Prostate gland (tissue), 2 donors: Measurements from ENCODE around the gene CDKL1. TPM values are rescaled to one million over a fixed set of nuclear protein-coding genes. Genes with fewer than 3 reads are reported as not detected.

Experiments
- DNase-seq: peaks from one replicate; pipeline ENCODE4 v3.0.0-alpha.2; 2019; ENCODE audit warnings: low spot score
- H3K27ac ChIP-seq, 2 donors: fragments of 200-600 bp; sonication (generic); 2 replicates each; pipeline ENCODE4 v1.5.1; 2017 to 2019
- H3K27me3 ChIP-seq: fragments of 200-600 bp; sonication (generic); replicated peaks from 2 replicates; pipeline ENCODE4 v1.5.1; 2019; ENCODE audit not compliant: insufficient read depth
- H3K36me3 ChIP-seq, 2 donors: fragments of 200-600 bp; sonication (generic); 1 replicate in 1 of 2; 2 replicates in 1 of 2; pipeline versions ENCODE4 v1.5.1 to v1.8.1; 2017 to 2019
- H3K4me1 ChIP-seq: fragments of 200-600 bp; sonication (generic); replicated peaks from 2 replicates; pipeline ENCODE4 v1.5.1; 2019
- H3K4me3 ChIP-seq, 2 donors: fragments of 200-600 bp; sonication (generic); 2 replicates each; pipeline ENCODE4 v1.5.1; 2017 to 2019
- H3K9me3 ChIP-seq: fragments of 200-600 bp; sonication (generic); 2 replicates; pipeline ENCODE4 v1.5.1; 2017
- CTCF ChIP-seq, 4 experiments: fragments of 200-600 bp in 2 of 4; fragments of 450-650 bp in 2 of 4; sonication (generic) in 2 of 4; IDR thresholded peaks; 1 replicate in 3 of 4; 2 replicates in 1 of 4; pipeline ENCODE4 v1.5.1; 2016 to 2019; ENCODE audit warnings: antibody characterized with exemption in 4 of 4, mild to moderate bottlenecking in 2 of 4, moderate library complexity in 2 of 4
- POLR2A ChIP-seq: fragments of 450-650 bp; IDR thresholded peaks from one replicate; pipeline ENCODE4 v1.6.1; 2016; ENCODE audit warnings: antibody characterized with exemption, mild to moderate bottlenecking
- POLR2AphosphoS5 ChIP-seq: sonication (generic); formaldehyde crosslinking; IDR thresholded peaks from one replicate; pipeline ENCODE4 v1.6.1; 2017; ENCODE audit warnings: antibody characterized with exemption
- WGBS: methylation state at CpG from one replicate; pipeline ENCODE4 v1.1.5; 2018; 5-methylcytosine and 5-hydroxymethylcytosine counted together
- intact Hi-C: fragments of 100-400 bp; cut with DNase I; formaldehyde crosslinking; loops from one replicate; pipeline ENCODE4 v1.14.2; 2022
- total RNA-seq, 2 donors: library from RNA; depleted of rRNA; stranded (reverse); fragments of >200 nt; gene quantifications; one replicate each; pipeline ENCODE4 v1.1.0, GENCODE V29; 2016

CDKL1 gene
- total RNA-seq, 2 donors from 2014 or later = 3.4 to 18.5 TPM

- 91% methylated on average over 4 of the region's 4 CpGs for WGBS
- Histone ChIP-seq H3K27me3 (no peaks in the 10 kb centered on the region), H3K9me3 (no peaks in the 10 kb centered on the region), H3K4me3 (no peak overlapping the region), H3K27ac (no peak overlapping the region), H3K4me1 (no peaks in the 10 kb centered on the region), H3K36me3 (no peaks in the 10 kb centered on the region)
- DNase-seq = no peak
- TF ChIP-seq CTCF (IDR thresholded peaks at IDR 0.05) (no peak), POLR2A (no peak)
- intact Hi-C loops = no loop called here
These were observed 88.2 kb downstream of the CDKL1 start for GRCh38 chr14:50308363-50308915.

- Histone ChIP-seq H3K4me1 (no peaks in the 10 kb centered on the region), H3K27ac (no peak overlapping the region), H3K27me3 (no peaks in the 10 kb centered on the region), H3K36me3 (no peaks in the 10 kb centered on the region), H3K4me3 (no peak overlapping the region), H3K9me3 (no peaks in the 10 kb centered on the region)
- 96% methylated on average over 8 of the region's 8 CpGs for WGBS
- intact Hi-C loops = no loop called here
- DNase-seq = no peak
- TF ChIP-seq POLR2A (no peak), POLR2AphosphoS5 (no peak)
These were observed 92.8 kb downstream of the CDKL1 start for GRCh38 chr14:50303744-50304471.

GRCh38 chr14:50301914-50302313 lies 94.8 kb downstream of the CDKL1 start:
- DNase-seq = no peak
- intact Hi-C loops = no loop called here
- Histone ChIP-seq H3K36me3 (no peaks in the 10 kb centered on the region), H3K4me1 (no peaks in the 10 kb centered on the region), H3K4me3 (no peak overlapping the region), H3K9me3 (no peaks in the 10 kb centered on the region), H3K27me3 (no peaks in the 10 kb centered on the region), H3K27ac (no peak overlapping the region)
- TF ChIP-seq POLR2AphosphoS5 (no peak), CTCF (IDR thresholded peaks at IDR 0.05) (no peak), POLR2A (no peak)

GRCh38 chr14:50299585-50299984 lies 97.1 kb downstream of the CDKL1 start:
- Histone ChIP-seq H3K27ac (no peak overlapping the region), H3K9me3 (no peaks in the 10 kb centered on the region), H3K27me3 (no peaks in the 10 kb centered on the region), H3K4me3 (no peak overlapping the region), H3K4me1 (no peaks in the 10 kb centered on the region), H3K36me3 (no peaks in the 10 kb centered on the region)
- intact Hi-C loops = no loop called here
- TF ChIP-seq CTCF (IDR thresholded peaks at IDR 0.05) (no peak), POLR2A (no peak), POLR2AphosphoS5 (no peak)
- no peak for DNase-seq
- WGBS = 97% methylated on average over 2 of the region's 2 CpGs

- 71% methylated on average over 5 of the region's 5 CpGs for whole genome bisulfite sequencing
- intact Hi-C loops = no loop called here
- DNase-seq = no peak
These were observed 106.4 kb downstream of the CDKL1 start for GRCh38 chr14:50290306-50290705.

More at GRCh38 chr14:50290306-50290705, 106.4 kb downstream of the CDKL1 start:
- H3K36me3 ChIP-seq = no peaks in the 10 kb centered on the region
- H3K4me1 ChIP-seq = no peaks in the 10 kb centered on the region
- H3K27ac ChIP-seq = no peak overlapping the region
- no peaks in the 10 kb centered on the region for H3K27me3 ChIP-seq
- TF ChIP-seq POLR2A (no peak), POLR2AphosphoS5 (no peak), CTCF (IDR thresholded peaks at IDR 0.05) (no peak)
- no peak overlapping the region for H3K4me3 ChIP-seq
- H3K9me3 ChIP-seq = no peaks in the 10 kb centered on the region
